Activated naive CD8-positive, alpha-beta T cell treated with anti-CD3 and anti-CD28 coated beads, Interleukin-2, amount 50 U/mL, for 24 hours (primary cell): ENCODE data around the gene PARVB.

Experiments
- ATAC-seq: fragments of 150-1000 bp; cut with Tn5 transposase; one replicate; pipeline ENCODE4 v1.10.0; 2021
- DNase-seq: peaks from one replicate; pipeline ENCODE4 v3.0.0; 2021
- H3K27ac Mint-ChIP-seq: one replicate; pipeline ENCODE4 v1.8.0; 2021; ENCODE audit warnings: mild to moderate bottlenecking, mixed read lengths
- H3K27me3 Mint-ChIP-seq: one replicate; pipeline ENCODE4 v1.8.0; 2021; ENCODE audit warnings: mixed read lengths
- H3K36me3 Mint-ChIP-seq: one replicate; pipeline ENCODE4 v1.8.0; 2021; ENCODE audit warnings: low read depth, mixed read lengths
- H3K4me1 Mint-ChIP-seq: one replicate; pipeline ENCODE4 v1.8.0; 2021; ENCODE audit warnings: mixed read lengths
- H3K4me3 Mint-ChIP-seq: one replicate; pipeline ENCODE4 v1.8.0; 2021; ENCODE audit warnings: mild to moderate bottlenecking, moderate library complexity, mixed read lengths
- H3K9me3 Mint-ChIP-seq: one replicate; pipeline ENCODE4 v1.8.0; 2021; ENCODE audit warnings: mixed read lengths

PARVB gene

DNA sequence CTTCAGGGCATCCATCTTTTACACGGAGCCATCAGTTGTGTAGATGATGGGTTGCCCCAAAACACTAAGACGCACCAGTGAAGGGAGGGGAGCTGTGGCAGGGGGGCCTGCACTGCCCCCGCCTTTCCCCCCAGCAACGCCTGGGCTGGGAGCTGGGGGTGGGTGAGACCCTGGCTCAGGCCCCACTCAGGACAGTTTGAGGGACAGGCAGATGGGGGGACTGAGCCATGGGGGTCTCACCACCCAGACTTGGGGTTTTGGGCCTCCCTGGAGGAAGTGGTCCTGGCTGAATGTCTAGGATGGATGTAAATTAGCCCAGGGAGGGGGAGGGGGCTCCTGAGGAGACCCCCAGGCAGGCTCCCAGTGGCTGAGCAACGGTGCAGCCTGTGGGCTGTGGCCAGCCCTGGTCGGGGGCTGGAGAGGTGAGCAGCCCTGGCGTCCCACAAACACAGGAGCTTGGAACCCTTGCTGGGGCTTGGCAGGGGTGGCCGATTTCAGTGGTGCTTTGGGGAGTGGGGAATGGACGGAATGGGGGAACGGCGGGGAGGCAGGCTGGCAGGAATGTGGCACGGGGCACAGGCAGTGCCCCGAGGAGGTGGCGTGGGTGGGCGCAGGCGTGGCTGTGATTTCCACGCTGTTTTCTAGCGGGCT lies 6.1 kb downstream of the PARVB start:
- ATAC-seq = no peak
- DNase-seq = no peak
- H3K4me1 Mint-ChIP-seq = peaks cover 53% of the 10 kb centered on the region
- no peaks in the 10 kb centered on the region for H3K9me3 Mint-ChIP-seq
- peaks cover 13% of the 10 kb centered on the region for H3K27me3 Mint-ChIP-seq
- no peak overlapping the region for H3K27ac Mint-ChIP-seq
- peaks cover 7% of the 10 kb centered on the region for H3K36me3 Mint-ChIP-seq
- no peak overlapping the region for H3K4me3 Mint-ChIP-seq

DNA sequence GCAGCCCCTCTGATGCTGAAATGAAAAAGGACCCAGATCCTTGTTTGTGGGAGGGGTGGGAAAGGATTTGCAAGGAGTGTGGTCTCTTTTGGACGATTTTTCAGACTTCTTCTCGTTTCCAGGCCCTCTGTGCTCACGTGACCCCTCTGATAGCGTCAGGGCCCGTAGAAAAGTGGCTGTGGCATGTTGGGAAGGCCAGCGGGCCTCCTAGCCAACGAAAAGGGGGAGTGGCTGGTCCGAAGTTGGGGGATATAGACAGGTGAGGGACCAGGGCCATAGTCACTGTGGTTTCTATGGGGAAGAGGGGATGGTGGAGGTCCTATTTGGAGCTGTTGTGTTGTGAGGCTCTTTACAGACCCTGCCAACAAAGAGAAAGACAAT lies 6.6 kb downstream of the PARVB start:
- peaks cover 48% of the 10 kb centered on the region for H3K4me1 Mint-ChIP-seq
- peaks cover 10% of the 10 kb centered on the region for H3K27me3 Mint-ChIP-seq

DNA sequence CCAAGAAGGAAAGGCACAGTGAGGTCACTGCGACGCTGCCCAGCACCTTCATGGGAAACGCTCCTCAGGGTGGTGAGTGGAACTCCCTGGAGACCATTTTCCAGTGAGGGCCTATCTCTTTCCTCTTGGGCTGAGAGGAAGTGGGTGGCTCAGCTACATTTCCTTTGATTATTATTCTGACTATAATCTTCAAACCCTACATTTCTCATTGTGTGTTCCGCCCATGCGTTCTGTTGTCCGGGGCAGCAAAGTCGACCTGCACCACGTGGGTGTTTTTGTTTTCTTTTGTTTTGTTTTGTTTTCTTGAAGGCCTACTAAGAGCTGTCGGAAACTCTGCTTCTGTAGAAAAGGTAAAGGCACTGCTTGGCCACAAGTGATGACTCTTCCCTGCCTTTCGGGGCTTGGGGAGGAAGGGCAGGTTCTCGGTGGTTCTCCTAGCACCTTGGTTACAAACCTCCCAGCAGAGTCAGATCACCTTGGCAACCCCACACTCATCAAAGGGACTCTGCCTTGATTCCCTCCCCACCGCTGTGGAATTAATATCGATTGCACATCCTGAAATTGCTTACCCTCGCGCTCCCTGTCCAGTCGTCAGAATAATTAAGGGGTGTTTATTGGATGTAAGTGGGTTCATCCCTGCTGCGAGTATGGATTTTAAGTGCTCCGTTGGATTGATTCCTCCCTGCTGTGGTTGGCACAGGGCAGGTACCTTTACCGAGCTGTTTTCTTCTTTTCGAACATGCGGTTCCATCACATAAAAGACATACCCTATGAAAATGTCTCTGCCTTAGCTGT lies 7.3 kb downstream of the PARVB start:
- H3K36me3 Mint-ChIP-seq = peaks cover 7% of the 10 kb centered on the region
- H3K27ac Mint-ChIP-seq = peak overlapping the region; percentile 44
- H3K27me3 Mint-ChIP-seq = peaks cover 9% of the 10 kb centered on the region
- peak overlapping the region; percentile 17 for H3K4me3 Mint-ChIP-seq
- H3K9me3 Mint-ChIP-seq = no peaks in the 10 kb centered on the region
- no peak for ATAC-seq
- peaks cover 41% of the 10 kb centered on the region for H3K4me1 Mint-ChIP-seq
- peak; percentile 11 for DNase-seq

More for the DNA sequence above, 6.6 kb downstream of the PARVB start:
- ATAC-seq = no peak
- DNase-seq = no peak
- Mint-ChIP-seq H3K36me3 (peaks cover 7% of the 10 kb centered on the region), H3K4me3 (no peak overlapping the region), H3K9me3 (no peaks in the 10 kb centered on the region), H3K27ac (no peak overlapping the region)

DNA sequence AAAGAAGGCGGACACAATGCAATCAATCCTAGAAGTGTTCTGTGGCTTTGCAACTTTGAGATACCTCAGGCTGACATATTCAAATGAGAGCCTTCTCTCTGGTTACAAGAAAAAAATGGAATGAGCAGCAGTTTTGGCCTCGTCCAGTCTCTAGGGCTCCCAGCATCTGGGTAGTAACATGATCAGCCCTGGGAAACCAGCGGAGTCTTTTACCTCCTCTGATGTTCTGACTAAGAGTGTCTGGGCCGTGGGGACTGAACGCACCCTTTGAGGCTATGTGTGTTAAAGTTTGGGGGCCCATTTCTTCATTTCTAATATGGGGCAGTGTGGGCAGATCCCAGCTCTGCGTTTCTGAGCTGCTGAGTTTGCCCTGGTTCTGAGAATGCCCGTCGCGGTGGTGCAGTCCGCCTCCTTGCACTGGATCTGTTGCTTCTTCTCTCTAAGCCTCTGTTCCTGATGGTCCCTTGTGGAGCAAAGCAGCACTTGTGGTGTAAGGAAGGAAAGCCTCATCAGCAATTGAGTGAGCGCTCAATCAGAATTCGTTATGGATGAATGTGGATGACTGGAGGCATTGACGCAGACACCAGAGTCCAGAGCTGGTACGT lies 8.1 kb downstream of the PARVB start:
- no peaks in the 10 kb centered on the region for H3K9me3 Mint-ChIP-seq

DNA sequence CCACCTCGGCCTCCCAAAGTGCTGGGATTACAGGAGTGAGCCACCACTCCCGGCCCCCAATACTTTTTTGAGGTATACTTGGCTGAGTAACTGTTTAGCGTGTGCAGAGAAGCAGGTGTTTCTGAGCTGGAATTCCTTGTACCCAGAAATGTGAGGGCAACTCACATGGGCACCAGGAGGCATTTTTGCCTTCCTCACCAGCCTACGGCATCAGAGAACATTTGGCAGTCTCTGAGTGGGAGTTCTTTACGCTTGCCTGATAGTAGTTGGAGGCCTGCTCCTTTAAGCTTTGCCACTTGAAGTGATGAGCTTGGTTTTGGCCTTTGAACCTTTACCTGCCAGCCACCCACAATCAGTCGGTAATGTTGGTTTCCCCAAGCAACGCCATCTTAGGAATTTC lies 9.2 kb downstream of the PARVB start:
- Mint-ChIP-seq H3K27ac (no peak overlapping the region), H3K4me1 (peaks cover 29% of the 10 kb centered on the region), H3K9me3 (no peaks in the 10 kb centered on the region), H3K27me3 (peaks cover 4% of the 10 kb centered on the region), H3K4me3 (no peak overlapping the region), H3K36me3 (peaks cover 4% of the 10 kb centered on the region)
- ATAC-seq (no peak), DNase-seq (no peak)

More for the DNA sequence above, 8.1 kb downstream of the PARVB start:
- H3K4me3 Mint-ChIP-seq = no peak overlapping the region
- peaks cover 4% of the 10 kb centered on the region for H3K27me3 Mint-ChIP-seq
- ATAC-seq = no peak
- H3K27ac Mint-ChIP-seq = no peak overlapping the region
- H3K36me3 Mint-ChIP-seq = peaks cover 4% of the 10 kb centered on the region
- no peak for DNase-seq
- peaks cover 33% of the 10 kb centered on the region for H3K4me1 Mint-ChIP-seq

DNA sequence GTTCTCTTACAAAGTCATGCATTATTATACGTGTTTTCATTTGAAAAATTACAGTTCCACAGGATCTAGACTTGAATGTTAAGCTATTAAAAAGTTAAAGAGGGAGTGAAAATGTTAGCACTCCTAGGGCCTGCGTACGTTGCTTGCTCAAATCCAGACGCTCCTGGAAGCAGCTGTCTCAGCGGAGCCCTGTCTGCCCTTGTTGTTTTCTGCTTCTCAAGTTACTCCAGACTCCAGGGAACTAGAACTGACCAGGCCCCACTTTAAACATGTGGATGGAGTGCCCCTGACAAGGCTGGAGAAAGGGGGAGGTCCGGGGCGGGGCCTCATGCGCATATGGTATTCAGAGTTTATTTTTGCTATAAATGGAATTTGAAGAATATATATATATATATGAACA lies 9.6 kb downstream of the PARVB start:
- no peak for ATAC-seq
- H3K4me1 Mint-ChIP-seq = peaks cover 25% of the 10 kb centered on the region
- DNase-seq = no peak
- H3K27me3 Mint-ChIP-seq = peaks cover under 1% of the 10 kb centered on the region
- H3K36me3 Mint-ChIP-seq = peaks cover under 1% of the 10 kb centered on the region
- no peaks in the 10 kb centered on the region for H3K9me3 Mint-ChIP-seq
- no peak overlapping the region for H3K27ac Mint-ChIP-seq
- H3K4me3 Mint-ChIP-seq = no peak overlapping the region

DNA sequence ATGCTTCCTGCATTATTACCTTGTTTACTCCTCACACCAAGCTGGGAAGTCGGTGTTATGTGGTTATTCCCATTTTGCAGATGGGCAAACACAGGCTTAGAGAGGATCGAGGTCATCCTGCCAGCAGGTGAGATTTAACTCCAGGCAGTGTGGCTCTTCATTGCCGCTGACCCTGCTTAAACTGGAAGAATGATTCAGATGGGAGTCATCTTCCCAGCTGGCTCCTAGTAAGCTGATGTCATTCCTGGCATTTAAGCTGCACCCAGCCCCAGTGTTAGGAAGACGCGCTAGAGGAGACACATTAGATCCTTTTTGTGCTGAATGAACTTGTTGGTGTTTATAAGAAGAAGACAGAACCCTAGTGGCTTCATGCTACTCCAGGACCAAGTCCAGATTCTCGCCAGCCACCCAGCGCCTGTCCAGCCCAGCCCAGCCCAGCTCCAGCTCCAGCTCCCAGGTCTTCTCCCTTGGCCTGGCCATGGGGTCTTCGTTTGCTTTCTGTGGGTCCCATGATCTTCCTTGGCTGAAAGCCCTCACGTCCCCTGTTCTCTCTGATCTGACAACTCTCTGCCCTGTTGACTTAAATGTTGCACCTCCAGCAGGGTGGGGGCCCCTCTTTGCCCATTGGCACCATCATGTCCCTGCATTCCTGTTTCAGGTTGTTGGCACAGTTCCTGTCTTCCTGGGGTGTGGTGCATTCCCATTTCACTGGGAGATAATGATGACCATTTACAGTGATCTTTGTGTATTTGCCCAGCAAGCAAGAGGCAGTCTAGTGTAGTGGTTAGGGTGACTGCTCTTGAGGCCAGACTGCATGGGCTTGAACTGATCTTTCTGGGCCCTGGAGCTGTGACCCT lies 13.6 kb downstream of the PARVB start:
- ATAC-seq (no peak), DNase-seq (no peak)
- peaks cover 11% of the 10 kb centered on the region for H3K4me1 Mint-ChIP-seq
- H3K4me3 Mint-ChIP-seq = no peak overlapping the region
- H3K9me3 Mint-ChIP-seq = no peaks in the 10 kb centered on the region
- peaks cover 3% of the 10 kb centered on the region for H3K36me3 Mint-ChIP-seq
- H3K27me3 Mint-ChIP-seq = peaks cover 4% of the 10 kb centered on the region
- H3K27ac Mint-ChIP-seq = no peak overlapping the region

DNA sequence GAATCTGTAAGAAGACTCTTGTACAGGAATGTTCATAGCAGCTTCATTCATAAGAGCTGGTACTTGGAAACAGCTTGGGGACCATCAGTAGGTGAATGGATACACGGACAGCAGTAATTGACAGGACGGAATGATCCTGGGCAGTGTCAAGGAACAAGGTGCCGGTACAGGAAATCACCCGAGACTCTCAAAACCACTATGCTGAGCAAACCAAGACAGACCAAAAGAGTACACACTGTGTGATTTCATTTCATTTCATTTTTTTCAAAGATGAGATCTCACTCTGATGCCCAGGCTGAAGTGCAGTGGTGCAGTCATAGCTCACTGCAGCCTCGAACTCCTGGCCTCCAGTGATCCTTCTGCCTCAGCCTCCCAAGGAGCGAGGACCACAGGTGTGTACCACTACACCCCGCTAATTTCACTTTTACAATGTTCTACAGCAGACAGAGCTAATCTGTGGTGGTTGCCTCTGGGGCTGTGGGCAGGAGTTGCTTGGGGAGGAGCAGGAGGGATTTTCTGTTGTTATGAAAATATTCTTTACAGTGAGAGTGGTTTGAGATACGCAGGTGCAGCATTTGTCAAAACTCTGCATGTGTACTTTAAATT lies 15.6 kb downstream of the PARVB start:
- no peak for ATAC-seq
- DNase-seq = no peak
- Mint-ChIP-seq H3K27me3 (peaks cover 4% of the 10 kb centered on the region), H3K36me3 (peaks cover 3% of the 10 kb centered on the region), H3K4me1 (peaks cover 19% of the 10 kb centered on the region), H3K27ac (no peak overlapping the region), H3K9me3 (no peaks in the 10 kb centered on the region), H3K4me3 (no peak overlapping the region)

DNA sequence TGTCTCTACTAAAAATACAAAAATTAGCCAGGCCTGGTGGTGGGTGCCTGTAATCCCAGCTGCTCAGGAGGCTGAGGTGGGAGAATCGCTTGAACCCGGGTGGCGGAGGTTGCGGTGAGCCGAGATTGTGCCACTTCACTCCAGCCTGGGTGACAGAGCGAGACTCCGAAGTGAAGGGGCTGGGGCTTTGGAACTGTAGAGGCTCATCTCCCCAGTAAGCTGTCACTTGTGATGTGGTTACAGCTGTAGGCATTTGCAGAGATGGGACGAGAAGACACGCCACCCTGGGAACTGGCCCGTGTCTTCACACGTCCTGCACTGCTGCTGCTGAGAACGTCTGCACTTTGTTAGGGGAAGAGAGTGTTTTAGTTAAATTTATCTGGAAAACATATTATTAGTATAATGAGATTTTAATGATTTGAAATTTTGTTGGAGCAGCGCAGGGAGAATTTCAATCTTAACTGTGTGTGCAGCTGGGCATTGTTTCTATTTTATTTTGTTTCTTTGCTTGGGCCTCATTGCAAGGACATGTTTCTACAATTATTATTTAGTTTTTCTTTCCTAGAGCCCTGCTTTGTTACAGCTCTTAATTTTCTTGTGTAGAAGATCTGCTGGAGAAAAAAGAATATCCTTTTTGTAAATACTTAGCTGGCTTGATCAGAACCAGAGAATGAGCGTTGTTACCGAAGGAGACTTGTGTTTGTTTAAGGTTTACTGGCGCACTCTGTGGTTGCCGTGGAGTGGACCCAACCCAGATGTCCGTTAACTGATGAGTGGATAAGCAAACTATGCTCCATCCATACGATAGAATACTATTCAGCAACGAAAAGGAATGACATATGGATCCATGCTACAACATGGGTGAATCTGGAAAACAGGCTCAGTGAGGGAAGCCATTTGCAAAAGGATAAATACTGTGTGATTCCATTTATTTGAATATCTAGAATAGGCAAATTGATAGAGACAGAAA lies 18.4 kb downstream of the PARVB start:
- no peaks in the 10 kb centered on the region for H3K9me3 Mint-ChIP-seq
- peaks cover 3% of the 10 kb centered on the region for H3K36me3 Mint-ChIP-seq
- no peak overlapping the region for H3K4me3 Mint-ChIP-seq
- H3K27me3 Mint-ChIP-seq = peaks cover 4% of the 10 kb centered on the region
- H3K27ac Mint-ChIP-seq = no peak overlapping the region
- DNase-seq (no peak), ATAC-seq (no peak)
- H3K4me1 Mint-ChIP-seq = peaks cover 32% of the 10 kb centered on the region

DNA sequence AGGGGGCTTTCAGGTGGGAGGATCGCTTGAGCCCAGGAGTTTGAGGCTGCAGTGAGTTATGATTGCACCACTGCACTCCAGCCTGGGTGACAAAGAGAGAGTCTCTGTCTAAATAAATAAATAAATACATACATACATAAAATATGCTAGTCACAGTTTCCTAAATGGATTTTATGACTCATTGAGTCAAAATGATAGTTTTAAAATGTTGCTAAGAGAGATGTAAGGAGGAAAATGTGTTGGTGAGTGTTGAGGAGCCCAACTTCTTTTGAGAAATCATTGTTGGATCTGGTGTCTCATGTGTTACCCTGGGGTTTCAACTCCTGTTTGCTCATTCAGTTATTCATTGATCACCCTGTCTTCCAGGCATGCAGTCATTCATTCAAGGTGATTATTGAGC lies 21.0 kb downstream of the PARVB start:
- Mint-ChIP-seq H3K27ac (peak overlapping the region; percentile 17), H3K36me3 (peaks cover 2% of the 10 kb centered on the region), H3K9me3 (no peaks in the 10 kb centered on the region), H3K4me3 (no peak overlapping the region), H3K4me1 (peaks cover 31% of the 10 kb centered on the region), H3K27me3 (peaks cover 2% of the 10 kb centered on the region)
- ATAC-seq = no peak
- DNase-seq = no peak

DNA sequence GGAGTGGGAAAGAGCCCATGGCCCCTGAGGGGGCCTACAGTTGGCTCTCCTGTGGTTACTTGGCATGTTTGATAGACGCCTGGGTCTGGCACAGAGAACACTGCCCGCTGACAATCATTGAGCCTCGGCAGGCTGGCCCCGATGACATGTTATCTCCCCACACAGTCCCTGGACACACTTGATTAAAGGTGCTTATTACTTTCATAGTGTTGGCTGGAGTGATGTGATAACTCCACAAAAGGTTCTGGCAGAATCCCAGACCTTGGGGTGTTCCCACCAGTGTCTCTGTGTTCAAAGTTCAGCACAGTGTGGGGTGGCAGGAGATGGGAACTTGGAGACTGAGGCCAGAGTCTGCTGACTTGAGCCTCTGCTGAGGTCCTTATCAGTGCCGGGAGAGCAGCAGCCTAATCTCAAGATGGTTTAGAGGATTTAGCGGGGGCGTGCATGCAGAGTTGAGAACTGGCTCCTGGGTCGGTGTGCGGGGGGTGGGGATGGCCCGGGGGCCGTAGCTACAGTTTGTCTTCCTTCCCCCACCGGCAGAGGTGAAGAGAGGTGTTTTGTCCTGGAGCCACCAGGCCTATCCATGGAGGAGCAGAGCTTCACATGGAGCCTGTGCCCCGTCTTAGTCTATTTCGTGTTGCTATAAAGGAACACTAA lies 22.5 kb downstream of the PARVB start:
- H3K36me3 Mint-ChIP-seq = no peaks in the 10 kb centered on the region
- no peak overlapping the region for H3K4me3 Mint-ChIP-seq
- no peak for ATAC-seq
- no peaks in the 10 kb centered on the region for H3K9me3 Mint-ChIP-seq
- H3K27ac Mint-ChIP-seq = no peak overlapping the region
- H3K27me3 Mint-ChIP-seq = peaks cover 3% of the 10 kb centered on the region
- DNase-seq = no peak
- H3K4me1 Mint-ChIP-seq = peaks cover 36% of the 10 kb centered on the region

DNA sequence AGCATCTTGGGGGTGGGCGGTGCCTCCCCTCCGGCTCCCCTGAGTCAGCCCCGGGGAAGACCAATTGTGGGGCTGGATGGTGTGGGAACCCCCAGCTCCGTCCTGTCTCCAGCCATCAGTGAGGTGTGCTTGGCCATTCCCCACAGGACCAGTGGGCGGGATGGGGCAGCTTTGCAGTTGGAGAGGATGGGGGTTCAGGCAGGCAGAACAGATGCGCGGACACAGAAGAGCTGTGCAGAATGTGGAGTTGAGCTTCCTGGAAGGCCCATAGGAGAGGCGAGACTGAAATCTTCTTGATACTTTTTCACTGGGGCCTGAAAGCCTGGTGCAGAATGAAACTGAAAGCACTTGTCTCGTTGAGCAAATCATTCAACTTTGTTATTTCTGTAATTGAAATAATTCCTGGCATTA lies 23.8 kb downstream of the PARVB start:
- Mint-ChIP-seq H3K36me3 (no peaks in the 10 kb centered on the region), H3K4me1 (peaks cover 31% of the 10 kb centered on the region), H3K27ac (no peak overlapping the region), H3K4me3 (no peak overlapping the region), H3K9me3 (no peaks in the 10 kb centered on the region), H3K27me3 (peaks cover 3% of the 10 kb centered on the region)
- DNase-seq = no peak
- peak; percentile 12 for ATAC-seq
